Suprapubic skin (tissue), 4 donors: ENCODE data around the gene DEPDC7.

Source experiments
- CTCF ChIP-seq, 2 donors: fragments of 200-600 bp in 1 of 2; fragments of 450-650 bp in 1 of 2; sonication (generic) in 1 of 2; IDR thresholded peaks; one replicate each; pipeline ENCODE4 v1.5.1; 2016 to 2019; ENCODE audit warnings: antibody characterized with exemption in 2 of 2, mild to moderate bottlenecking in 1 of 2, moderate library complexity in 1 of 2
- EP300 ChIP-seq: sonication (generic); formaldehyde crosslinking; IDR thresholded peaks from one replicate; pipeline ENCODE4 v1.6.1; 2017; ENCODE audit warnings: antibody characterized with exemption
- POLR2A ChIP-seq, 2 donors: fragments of 450-650 bp; IDR thresholded peaks; one replicate each; pipeline ENCODE4 v1.6.1; 2017; ENCODE audit warnings: antibody characterized with exemption in 2 of 2, mild to moderate bottlenecking in 2 of 2, moderate library complexity in 2 of 2
- POLR2AphosphoS5 ChIP-seq, 3 donors: sonication (generic); formaldehyde crosslinking; IDR thresholded peaks; one replicate each; pipeline ENCODE4 v1.6.1; 2017; ENCODE audit warnings: antibody characterized with exemption in 3 of 3

- TF ChIP-seq POLR2A (IDR thresholded peaks at IDR 0.05) (no peak), CTCF (IDR thresholded peaks at IDR 0.05) (no peak), POLR2AphosphoS5 (IDR thresholded peaks at IDR 0.05) (no peak), EP300 (no peak)
Measured at GRCh38 chr11:32991898-32992297, 23.8 kb upstream of the DEPDC7 start.
